Measurements from ENCODE around the gene SLC22A12. TPM values are rescaled to one million over a fixed set of nuclear protein-coding genes. Genes with fewer than 3 reads are reported as not detected.

The SLC22A12 gene
- not detected for total RNA-seq

DNA sequence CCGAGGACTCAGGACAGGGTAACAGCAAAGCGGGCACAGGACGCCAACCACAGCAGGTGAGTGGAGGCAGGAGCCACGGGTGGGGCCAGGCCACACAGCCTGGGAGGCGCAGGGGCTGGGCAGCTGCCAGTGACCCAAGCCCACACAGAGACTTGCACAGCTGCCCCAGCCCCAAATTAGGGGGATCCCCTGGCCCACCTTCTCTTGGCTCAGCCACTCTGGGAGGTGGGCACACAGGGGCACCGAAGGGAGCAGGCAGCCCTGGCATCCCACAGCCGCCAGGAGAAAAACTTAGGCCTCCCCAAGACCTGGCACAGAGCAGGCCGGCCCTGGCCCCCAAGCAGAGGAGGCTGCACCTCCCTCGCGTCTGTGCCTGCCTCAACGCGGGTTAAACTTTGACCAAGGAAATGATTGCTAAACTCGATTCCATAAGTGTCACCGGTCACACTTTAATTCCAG lies at the start of gene SLC22A12:
Gene SLC22A12 (plus strand): TSS at position 458 of the 459 bp plus-strand sequence. CDS start 337 bp downstream, outside the sequence.
- TF ChIP-seq CTCF (IDR thresholded peaks at IDR 0.05): no peak
- no peak for TF ChIP-seq POLR2A (IDR thresholded peaks at IDR 0.05)
- no peak within 1 kb of the TSS for H3K4me3 ChIP-seq (ENCODE audit: low read depth, poor library complexity, severe bottlenecking)
- DNase-seq (ENCODE audit: low spot score in 2 of 2): no peak
- WGBS, 2 donors: 82 to 83% methylated on average over 11 of the region's 14 CpGs
- intact Hi-C loops (cut with DNase I; ENCODE audit: low total_unique reads): no loop called here

GRCh38 chr11:64542172-64543125 lies 48.6 kb upstream of the SLC22A12 start:
- no peak overlapping the region for H3K4me3 ChIP-seq (ENCODE audit: low read depth, poor library complexity, severe bottlenecking)
- 48 to 64% methylated on average over 33 to 35 of the region's 35 CpGs for WGBS, 2 donors
- DNase-seq (ENCODE audit: low spot score in 2 of 2): peak in 1 of 2 donors; percentile 27
- intact Hi-C loops (cut with DNase I; ENCODE audit: low total_unique reads): no loop called here
- TF ChIP-seq POLR2A (IDR thresholded peaks at IDR 0.05) (no peak), CTCF (IDR thresholded peaks at IDR 0.05) (no peak)

- TF ChIP-seq CTCF (IDR thresholded peaks at IDR 0.05) (no peak), POLR2A (IDR thresholded peaks at IDR 0.05) (no peak)
- DNase-seq (ENCODE audit: low spot score in 2 of 2): no peak
- intact Hi-C loops (cut with DNase I; ENCODE audit: low total_unique reads): no loop called here
- H3K4me3 ChIP-seq (ENCODE audit: low read depth, poor library complexity, severe bottlenecking): no peak overlapping the region
These were observed 47.2 kb upstream of the SLC22A12 start for GRCh38 chr11:64543818-64544217.

GRCh38 chr11:64544616-64545296 lies 46.3 kb upstream of the SLC22A12 start:
- 76 to 95% methylated on average over 2 of the region's 2 CpGs for WGBS, 2 donors
- TF ChIP-seq CTCF (IDR thresholded peaks at IDR 0.05) (no peak), POLR2A (IDR thresholded peaks at IDR 0.05) (no peak)
- H3K4me3 ChIP-seq (ENCODE audit: low read depth, poor library complexity, severe bottlenecking): no peak overlapping the region
- no peak for DNase-seq (ENCODE audit: low spot score in 2 of 2)
- intact Hi-C loops (cut with DNase I; ENCODE audit: low total_unique reads): no loop called here

- no peak overlapping the region for H3K4me3 ChIP-seq (ENCODE audit: low read depth, poor library complexity, severe bottlenecking)
- WGBS, 2 donors: 78 to 88% methylated on average over 15 of the region's 15 CpGs
- no peak for DNase-seq (ENCODE audit: low spot score in 2 of 2)
- no peak for TF ChIP-seq POLR2A (IDR thresholded peaks at IDR 0.05)
- no peak for TF ChIP-seq CTCF (IDR thresholded peaks at IDR 0.05)
- intact Hi-C loops (cut with DNase I; ENCODE audit: low total_unique reads): no loop called here
These were observed 45.4 kb upstream of the SLC22A12 start for GRCh38 chr11:64545619-64546018.
